Fibroblast of villous mesenchyme (primary cell): ENCODE measurements around the gene LRG1. TPM values are rescaled to one million over a fixed set of nuclear protein-coding genes. Genes with fewer than 3 reads are reported as not detected.
A peak's percentile ranks its signal among the peaks of the same experiment; 100 is the strongest.

ENCODE experiments used
- DNase-seq: peaks from one replicate; pipeline ENCODE4 v3.0.0-alpha.2; 2010; ENCODE audit warnings: low read depth
- H3K4me3 ChIP-seq: 2 replicates; pipeline ENCODE4 v1.5.1; 2011; ENCODE audit warnings: low read depth, mild to moderate bottlenecking, low read length
- total RNA-seq: library from RNA; depleted of rRNA; stranded (reverse); fragments of >200 nt; gene quantifications from 2 replicates; pipeline ENCODE4 v1.2.3, GENCODE V29; 2012
- TF ChIP-seq, protein P1 (sequence below): IDR thresholded peaks from 2 replicates; pipeline ENCODE4 v1.5.1; 2012; ENCODE audit warnings: low read depth, mild to moderate bottlenecking, low read length; ENCODE audit not compliant: insufficient read depth

The LRG1 gene
- total RNA-seq, 1 donor = not detected

DNA sequence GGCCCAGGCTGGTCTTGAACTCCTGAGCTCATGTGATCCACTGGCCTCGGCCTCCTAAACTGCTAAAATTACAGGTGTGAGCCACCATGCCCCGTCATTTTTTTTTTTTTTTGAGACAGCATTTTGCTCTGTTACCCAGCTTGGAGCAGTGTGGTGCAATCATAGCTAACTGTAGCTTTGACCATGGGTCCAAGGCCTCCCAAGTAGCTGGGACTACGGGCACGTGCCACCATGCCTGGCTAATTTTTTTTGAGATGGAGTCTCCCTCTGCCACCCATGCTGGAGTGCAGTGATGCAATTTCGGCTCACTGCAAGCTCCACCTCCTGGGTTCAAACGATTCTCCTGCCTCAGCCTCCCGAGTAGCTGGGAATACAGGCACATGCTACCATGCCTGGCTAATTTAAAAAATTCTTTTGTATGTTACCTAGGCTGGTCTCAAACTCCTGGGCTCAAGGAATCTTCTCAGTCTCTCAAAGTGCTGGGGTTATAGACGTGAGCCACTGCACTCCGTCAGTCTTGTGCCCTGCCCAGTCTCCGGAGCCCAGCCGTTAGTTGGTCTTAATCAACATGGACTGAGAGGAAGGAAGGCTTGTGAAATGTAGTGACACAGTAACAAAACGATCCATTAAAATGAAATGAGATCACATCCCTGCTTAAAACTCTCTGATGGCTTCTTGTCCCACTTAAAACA, 1.4 kb upstream of the LRG1 start:
- DNase-seq = no peak

GRCh38 chr19:4539169-4539692, 605 bp downstream of the LRG1 start:
- no peak for DNase-seq
- TF ChIP-seq, protein P1, sequence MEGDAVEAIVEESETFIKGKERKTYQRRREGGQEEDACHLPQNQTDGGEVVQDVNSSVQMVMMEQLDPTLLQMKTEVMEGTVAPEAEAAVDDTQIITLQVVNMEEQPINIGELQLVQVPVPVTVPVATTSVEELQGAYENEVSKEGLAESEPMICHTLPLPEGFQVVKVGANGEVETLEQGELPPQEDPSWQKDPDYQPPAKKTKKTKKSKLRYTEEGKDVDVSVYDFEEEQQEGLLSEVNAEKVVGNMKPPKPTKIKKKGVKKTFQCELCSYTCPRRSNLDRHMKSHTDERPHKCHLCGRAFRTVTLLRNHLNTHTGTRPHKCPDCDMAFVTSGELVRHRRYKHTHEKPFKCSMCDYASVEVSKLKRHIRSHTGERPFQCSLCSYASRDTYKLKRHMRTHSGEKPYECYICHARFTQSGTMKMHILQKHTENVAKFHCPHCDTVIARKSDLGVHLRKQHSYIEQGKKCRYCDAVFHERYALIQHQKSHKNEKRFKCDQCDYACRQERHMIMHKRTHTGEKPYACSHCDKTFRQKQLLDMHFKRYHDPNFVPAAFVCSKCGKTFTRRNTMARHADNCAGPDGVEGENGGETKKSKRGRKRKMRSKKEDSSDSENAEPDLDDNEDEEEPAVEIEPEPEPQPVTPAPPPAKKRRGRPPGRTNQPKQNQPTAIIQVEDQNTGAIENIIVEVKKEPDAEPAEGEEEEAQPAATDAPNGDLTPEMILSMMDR = no peak
- H3K4me3 ChIP-seq = no peak overlapping the region

More for the DNA sequence above, 1.4 kb upstream of the LRG1 start:
- TF ChIP-seq, protein P1 = no peak
- no peak overlapping the region for H3K4me3 ChIP-seq

DNA sequence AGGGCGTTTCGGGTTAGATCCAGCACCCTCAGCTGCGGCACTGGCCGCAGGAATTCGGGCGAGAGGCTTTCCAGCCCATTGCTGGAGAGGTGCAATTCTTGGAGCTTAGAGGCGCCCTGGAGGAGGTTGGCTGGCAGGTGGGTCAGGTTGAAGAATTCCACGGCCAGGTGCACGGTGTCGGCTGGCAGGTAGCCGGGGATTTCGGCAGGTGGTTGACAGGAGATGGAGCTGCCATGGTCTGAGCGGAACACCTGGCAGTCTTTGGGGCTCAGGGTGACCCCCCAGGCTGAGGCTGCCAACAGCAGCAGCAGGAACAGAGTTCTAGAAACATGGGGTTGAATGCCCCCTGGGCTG, 1.3 kb downstream of the LRG1 start:
- no peak for DNase-seq
- TF ChIP-seq, protein P1 = no peak
- no peak overlapping the region for H3K4me3 ChIP-seq

GRCh38 chr19:4537953-4538600, 1.8 kb downstream of the LRG1 start:
- H3K4me3 ChIP-seq = no peak overlapping the region
- TF ChIP-seq, protein P1 = no peak
- DNase-seq = no peak

DNA sequence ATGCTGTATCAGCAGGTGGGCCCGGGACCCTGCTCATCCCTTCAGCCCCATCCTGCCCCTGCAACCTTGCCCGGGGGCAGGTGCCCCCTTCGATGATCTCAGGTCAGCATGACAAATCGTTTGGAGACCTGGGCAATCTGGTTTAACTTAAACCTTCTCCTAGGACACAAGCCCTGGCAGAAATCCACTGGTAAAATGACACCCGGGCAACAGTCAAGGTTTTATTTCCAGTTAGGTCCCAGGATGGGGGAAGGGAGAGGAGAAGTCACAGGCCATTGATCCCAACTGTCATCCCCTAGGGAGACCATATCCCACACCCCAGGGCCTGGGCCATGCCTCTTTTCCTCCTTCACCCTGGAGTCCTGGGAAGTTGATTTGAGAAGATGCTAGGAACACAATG, 3.0 kb downstream of the LRG1 start:
- DNase-seq = no peak
- TF ChIP-seq, protein P1 = no peak
- H3K4me3 ChIP-seq = no peak overlapping the region

DNA sequence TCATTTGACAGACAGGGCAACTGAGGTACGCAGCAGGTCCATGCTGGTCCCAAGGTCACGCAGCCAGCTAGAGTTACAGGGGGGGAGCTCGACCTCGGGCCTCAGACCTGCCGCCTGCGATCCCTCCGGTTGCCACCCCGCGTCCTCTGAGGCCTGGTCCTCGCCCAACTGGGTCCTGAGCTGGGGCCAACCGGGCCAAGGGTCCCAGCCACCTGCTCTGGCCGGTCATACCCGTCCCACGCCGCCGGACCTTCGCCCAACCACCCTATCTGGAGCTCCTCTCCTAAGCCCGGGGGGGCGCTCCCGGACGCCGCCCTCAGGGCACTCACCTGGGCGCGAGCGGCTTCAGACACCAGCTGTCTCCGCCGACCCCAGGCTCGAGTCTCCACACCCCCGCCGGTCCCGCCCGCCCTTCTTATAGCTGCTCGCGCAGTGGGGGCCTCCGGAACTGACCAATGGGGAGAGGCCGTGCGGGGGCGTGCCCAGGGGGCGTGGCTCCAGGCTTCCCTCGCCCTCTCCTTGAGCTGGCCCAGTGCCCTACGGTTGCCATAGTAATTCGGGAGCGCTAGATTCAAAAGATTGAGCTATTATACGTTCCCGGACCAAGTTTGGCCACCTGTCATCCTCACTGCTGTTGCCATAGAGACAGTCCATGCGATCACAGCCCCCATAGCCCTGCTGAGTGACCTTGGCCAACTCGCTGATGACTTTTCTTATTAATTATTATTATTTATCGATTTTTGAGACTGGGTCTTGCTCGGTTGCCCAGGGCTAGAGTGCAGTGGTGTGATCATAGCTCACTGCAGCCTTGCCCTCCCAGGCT, 4.8 kb downstream of the LRG1 start, which contains the start of gene PLIN5:
Gene PLIN5 (minus strand): TSS at position 389 of the 823 bp plus-strand sequence. CDS start 1,150 bp downstream, outside the sequence.
- TF ChIP-seq, protein P1 = no peak
- DNase-seq = peak; percentile 31
- H3K4me3 ChIP-seq = peak within 1 kb of the TSS; percentile 27
